K562 (cell line): Measurements from ENCODE around the gene NEK2. TPM values are rescaled to one million over a fixed set of nuclear protein-coding genes. Genes with fewer than 3 reads are reported as not detected.

Source experiments
- AFF4 ChIP-seq: sonication (generic); formaldehyde crosslinking; IDR thresholded peaks from 2 replicates; pipeline ENCODE4 v1.8.0; 2023; ENCODE audit warnings: mild to moderate bottlenecking, missing genetic modification reagents
- CBFB ChIP-seq: sonication (generic); formaldehyde crosslinking; IDR thresholded peaks from 2 replicates; pipeline ENCODE4 v1.4.0; 2020; ENCODE audit warnings: mild to moderate bottlenecking, missing genetic modification reagents
- CEBPG ChIP-seq, 3 experiments: fragments of 200-800 bp in 1 of 3; sonication (Bioruptor generic) in 1 of 3; sonication (generic) in 1 of 3; formaldehyde crosslinking in 1 of 3; IDR thresholded peaks in 2 of 3; conservative IDR thresholded peaks in 1 of 3; 2 replicates each; pipeline versions ENCODE4 v1.6.1 to v1.8.0; 2016 to 2022; ENCODE audit warnings: missing compliant biosample characterization in 2 of 3, missing genetic modification characterization in 2 of 3, mild to moderate bottlenecking in 1 of 3, missing genetic modification reagents in 1 of 3
- DDX20 ChIP-seq: fragments of 450-650 bp; IDR thresholded peaks from 2 replicates; pipeline ENCODE4 v1.6.1; 2016; ENCODE audit warnings: missing genetic modification characterization, low read depth, mild to moderate bottlenecking, missing compliant biosample characterization, moderate library complexity
- E2F1 ChIP-seq: sonication (generic); formaldehyde crosslinking; IDR thresholded peaks from 2 replicates; pipeline ENCODE4 v1.8.1; 2023; ENCODE audit warnings: mild to moderate bottlenecking, missing genetic modification reagents, moderate library complexity
- ELF2 ChIP-seq: fragments of 250-450 bp; sonication (Bioruptor Pico); IDR thresholded peaks from 2 replicates; pipeline ENCODE4 v1.5.0; 2021; ENCODE audit warnings: mild to moderate bottlenecking
- KAT2B ChIP-seq: IDR thresholded peaks from one replicate; pipeline ENCODE4 v1.6.1; 2012; ENCODE audit warnings: low read depth, mild to moderate bottlenecking, control low read depth, inconsistent platforms, low read length, moderate library complexity
- KAT8 ChIP-seq: fragments of 450-650 bp; IDR thresholded peaks from 2 replicates; pipeline ENCODE4 v1.6.1; 2016; ENCODE audit warnings: low read depth, mild to moderate bottlenecking
- KLF13 ChIP-seq: fragments of 450-650 bp; IDR thresholded peaks from 2 replicates; pipeline ENCODE4 v1.6.1; 2016; ENCODE audit warnings: missing genetic modification characterization, low read depth, mild to moderate bottlenecking, missing compliant biosample characterization, moderate library complexity, borderline replicate concordance
- MTA2 ChIP-seq: fragments of 450-650 bp; IDR thresholded peaks from 2 replicates; pipeline ENCODE4 v1.6.1; 2016; ENCODE audit warnings: low read depth
- NR2C2 ChIP-seq, 2 experiments: fragments of 200-800 bp in 1 of 2; sonication (Bioruptor generic) in 1 of 2; sonication (generic) in 1 of 2; formaldehyde crosslinking in 1 of 2; IDR thresholded peaks; 2 replicates each; pipeline versions ENCODE4 v1.6.1 to v1.8.0; 2016 to 2022; ENCODE audit warnings: mild to moderate bottlenecking in 1 of 2, missing compliant biosample characterization in 1 of 2, missing genetic modification characterization in 1 of 2, missing genetic modification reagents in 1 of 2
- PCBP1 ChIP-seq: fragments of 200-400 bp; formaldehyde crosslinking; IDR thresholded peaks from 2 replicates; pipeline ENCODE4 v1.6.1; 2018; ENCODE audit warnings: mild to moderate bottlenecking, low read depth, low read length; ENCODE audit not compliant: poor library complexity, severe bottlenecking
- SUPT5H ChIP-seq: fragments of 450-650 bp; IDR thresholded peaks from 2 replicates; pipeline ENCODE4 v1.6.1; 2016
- TAL1 ChIP-seq: fragments of 450-650 bp; IDR thresholded peaks from 2 replicates; pipeline ENCODE4 v1.6.1; 2016; ENCODE audit warnings: mild to moderate bottlenecking
- TSC22D4 ChIP-seq: fragments of 450-650 bp; IDR thresholded peaks from 2 replicates; pipeline ENCODE4 v1.6.1; 2016; ENCODE audit warnings: missing genetic modification characterization, missing biosample characterization, control low read depth
- U2AF2 ChIP-seq: fragments of 200-400 bp; formaldehyde crosslinking; optimal IDR thresholded peaks from 2 replicates; pipeline ENCODE3; 2017; ENCODE audit warnings: low read depth, mild to moderate bottlenecking, low read length
- UBTF ChIP-seq, 2 experiments: IDR thresholded peaks; 2 replicates each; pipeline ENCODE4 v1.6.1; 2012; ENCODE audit warnings: improper control_type of control experiment in 2 of 2, low read depth in 2 of 2, low read length in 2 of 2, borderline replicate concordance in 1 of 2
- ZBTB12 ChIP-seq: fragments of 250-450 bp; sonication (Bioruptor Pico); IDR thresholded peaks from 2 replicates; pipeline ENCODE4 v1.4.0; 2020
- ZNF175 ChIP-seq: fragments of 200-800 bp; sonication (Bioruptor generic); IDR thresholded peaks from 2 replicates; pipeline ENCODE4 v1.6.1; 2016; ENCODE audit warnings: low read depth, mild to moderate bottlenecking, missing genetic modification characterization, missing compliant biosample characterization
- polyA plus RNA-seq, 8 experiments: library from polyadenylated mRNA; depleted of rRNA in 4 of 8; stranded (reverse) in 5 of 8; unstranded in 3 of 8; fragments of >200 nt; fragmentation: Nextera tagmentation in 2 of 8; fragmentation: Illumina TruSeq in 1 of 8; extraction: Ambion mirVana in 2 of 8; extraction: Trizol in 1 of 8; gene quantifications; 2 replicates each; pipeline versions ENCODE4 v1.2.1 to v1.2.3, GENCODE V29; 2011 to 2014; ENCODE audit warnings: inconsistent platforms in 1 of 8, missing spikeins in 1 of 8
- total RNA-seq, 7 experiments: library from RNA; depleted of rRNA in 6 of 7; stranded (reverse); fragments of >200 nt in 6 of 7; fragmentation: Illumina TruSeq in 2 of 7; extraction: Trizol in 2 of 7; gene quantifications; 2 replicates each; pipeline versions ENCODE4 v1.2.1 to v1.2.3, GENCODE V29; 2011 to 2021; ENCODE audit warnings: low replicate concordance in 1 of 7

NEK2 gene
- total and polyA plus RNA-seq, 9 of the 15 experiments (the other 6 are each of a cell fraction or from before 2014, with no cell fraction given), result 30.0 to 74.7 (median 66.4) TPM

- TF ChIP-seq KLF13 (tag), result no peak; the same call in 1 of the 2 replicates
- TF ChIP-seq U2AF2, result no peak
- no peak for TF ChIP-seq ZBTB12 (CRISPR knock-in tag)
- TF ChIP-seq ELF2, result no peak
- TF ChIP-seq CEBPG (CRISPR knock-in tag; IDR thresholded peaks at IDR 0.05), result no peak
- TF ChIP-seq CEBPG (tag; conservative IDR thresholded peaks at IDR 0.05 in 1 of 2, IDR thresholded peaks at IDR 0.05 in 1 of 2), result no peak
- peak; percentile 2; the same call in 1 of the 2 replicates for TF ChIP-seq TAL1
- no peak for TF ChIP-seq NR2C2 (CRISPR knock-in tag; IDR thresholded peaks at IDR 0.05)
- peak; percentile 94 for TF ChIP-seq NR2C2 (tag; IDR thresholded peaks at IDR 0.05)
- TF ChIP-seq SUPT5H, result 0 out of 2 replicates have a peak, but pooled peaks have one; percentile 7
- TF ChIP-seq ZNF175, result peak; percentile 66; the same call in 1 of the 2 replicates
- no peak for TF ChIP-seq PCBP1
- no peak for TF ChIP-seq KAT2B
- no peak for TF ChIP-seq E2F1 (CRISPR knock-in tag)
- TF ChIP-seq AFF4 (CRISPR knock-in tag), result no peak; the same call in 1 of the 2 replicates
- TF ChIP-seq MTA2, result no peak
- TF ChIP-seq CBFB, result peak; percentile 78; the same call in 1 of the 2 replicates
- TF ChIP-seq TSC22D4, result no peak
- TF ChIP-seq UBTF (IDR thresholded peaks at IDR 0.05; ENCODE audit: borderline replicate concordance in 1 of 2, low read depth in 2 of 2, low read length in 2 of 2), result no peak
- no peak for TF ChIP-seq KAT8
- no peak for TF ChIP-seq DDX20 (tag)
Measured at GRCh38 chr1:211676106-211676583, 724 bp upstream of the NEK2 start (continued).
